NB4 (cell line): Measurements from ENCODE around the gene SLC26A8.

Experiments
- CTCF ChIP-seq: IDR thresholded peaks from one replicate; pipeline ENCODE4 v1.5.1; 2012; ENCODE audit warnings: low read depth, low read length
- MAX ChIP-seq: IDR thresholded peaks from 2 replicates; pipeline ENCODE4 v1.6.1; 2011; ENCODE audit warnings: low read depth, low read length
- POLR2A ChIP-seq: IDR thresholded peaks from 2 replicates; pipeline ENCODE4 v1.6.1; 2011; ENCODE audit warnings: mild to moderate bottlenecking; ENCODE audit not compliant: insufficient read length; ENCODE audit errors: extremely low read depth

GRCh38 chr6:35972471-35973367, 51.7 kb downstream of the SLC26A8 start:
- no peak for TF ChIP-seq CTCF
- TF ChIP-seq POLR2A: no peak
- TF ChIP-seq MAX: no peak
